Stimulated activated memory B cell treated with anti-CD40 and anti-IgM and Interleukin-4, amounts not matched to agents 10 μg/mL and 1 μg/mL and 100 μg/mL, for 72 hours (primary cell): ENCODE results near the gene NUDT1.

Experiments
- ATAC-seq: fragments of 150-1000 bp; cut with Tn5 transposase; 2 replicates; pipeline ENCODE4 v1.10.0; 2021
- H3K27ac Mint-ChIP-seq: one replicate; pipeline ENCODE4 v1.8.0; 2022; ENCODE audit warnings: mild to moderate bottlenecking, mixed read lengths
- H3K27me3 Mint-ChIP-seq: one replicate; pipeline ENCODE4 v1.8.0; 2022; ENCODE audit warnings: mixed read lengths
- H3K36me3 Mint-ChIP-seq: one replicate; pipeline ENCODE4 v1.8.0; 2022; ENCODE audit warnings: mixed read lengths
- H3K4me1 Mint-ChIP-seq: one replicate; pipeline ENCODE4 v1.8.0; 2022; ENCODE audit warnings: mixed read lengths
- H3K4me3 Mint-ChIP-seq: one replicate; pipeline ENCODE4 v1.8.0; 2022; ENCODE audit warnings: mild to moderate bottlenecking, moderate library complexity, mixed read lengths
- H3K9me3 Mint-ChIP-seq: one replicate; pipeline ENCODE4 v1.8.0; 2022; ENCODE audit warnings: mixed read lengths

NUDT1 gene

DNA sequence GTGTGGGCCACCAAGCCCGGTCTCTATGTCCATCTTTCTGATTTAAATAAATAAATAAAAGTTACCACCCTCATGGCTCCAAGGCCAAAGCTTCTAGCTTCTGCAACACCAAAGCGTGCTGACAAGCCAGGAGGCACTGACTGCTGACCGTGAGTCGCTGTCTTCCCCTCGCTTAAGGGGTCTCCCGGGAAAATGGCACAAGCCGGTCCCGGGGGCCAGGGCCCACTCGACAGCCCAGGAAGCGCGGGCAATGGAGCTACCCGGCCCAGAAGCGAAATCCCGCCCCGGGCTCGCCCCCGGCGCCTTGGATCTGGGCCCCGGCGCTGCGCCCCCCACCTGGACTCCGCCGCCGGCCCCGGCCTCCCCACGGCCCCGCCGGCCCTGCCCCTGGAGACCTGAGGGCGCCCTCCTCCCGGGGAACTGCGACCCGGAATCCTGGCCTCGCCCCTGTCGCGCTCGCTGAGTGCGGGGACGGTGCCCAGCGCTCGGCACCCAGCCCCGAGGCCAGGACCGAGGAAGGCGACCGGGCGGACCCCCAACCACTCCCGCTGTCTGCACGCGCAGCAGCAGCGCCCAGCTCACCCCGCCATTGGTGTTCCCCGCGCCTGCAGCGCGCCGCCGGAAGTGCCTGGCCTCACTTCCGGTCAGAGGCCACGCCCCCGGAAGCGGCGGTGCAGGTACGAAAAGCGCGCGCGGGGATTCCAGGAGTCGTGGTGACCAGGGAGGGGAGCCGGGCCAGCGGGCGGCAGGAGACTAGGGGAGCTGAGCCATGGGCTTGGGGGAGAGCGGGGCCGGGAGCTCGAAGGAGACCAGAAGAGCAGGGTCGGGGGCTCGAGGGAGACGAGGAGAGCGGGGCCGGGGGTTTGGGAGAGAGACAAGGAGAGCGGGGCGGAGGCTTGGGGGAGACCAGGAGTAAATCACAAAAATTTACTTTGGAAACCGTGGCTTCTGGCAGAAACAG lies at the start of gene NUDT1, which contains the start of gene MRM2:
Gene NUDT1 (plus strand): TSS at position 647 of the 961 bp plus-strand sequence. CDS start 2,349 bp downstream, outside the sequence.
Gene MRM2 (minus strand): TSS at position 626 of the 961 bp plus-strand sequence. CDS start 36 bp downstream, at position 590.
- Mint-ChIP-seq H3K36me3 (peaks cover 35% of the 10 kb centered on the region), H3K9me3 (peaks cover 2% of the 10 kb centered on the region), H3K4me3 (peak within 1 kb of the TSS; percentile 93), H3K27ac (peak within 1 kb of the TSS; percentile 92), H3K27me3 (no peaks in the 10 kb centered on the region), H3K4me1 (peaks cover 61% of the 10 kb centered on the region)
- ATAC-seq, result peak; percentile 76

DNA sequence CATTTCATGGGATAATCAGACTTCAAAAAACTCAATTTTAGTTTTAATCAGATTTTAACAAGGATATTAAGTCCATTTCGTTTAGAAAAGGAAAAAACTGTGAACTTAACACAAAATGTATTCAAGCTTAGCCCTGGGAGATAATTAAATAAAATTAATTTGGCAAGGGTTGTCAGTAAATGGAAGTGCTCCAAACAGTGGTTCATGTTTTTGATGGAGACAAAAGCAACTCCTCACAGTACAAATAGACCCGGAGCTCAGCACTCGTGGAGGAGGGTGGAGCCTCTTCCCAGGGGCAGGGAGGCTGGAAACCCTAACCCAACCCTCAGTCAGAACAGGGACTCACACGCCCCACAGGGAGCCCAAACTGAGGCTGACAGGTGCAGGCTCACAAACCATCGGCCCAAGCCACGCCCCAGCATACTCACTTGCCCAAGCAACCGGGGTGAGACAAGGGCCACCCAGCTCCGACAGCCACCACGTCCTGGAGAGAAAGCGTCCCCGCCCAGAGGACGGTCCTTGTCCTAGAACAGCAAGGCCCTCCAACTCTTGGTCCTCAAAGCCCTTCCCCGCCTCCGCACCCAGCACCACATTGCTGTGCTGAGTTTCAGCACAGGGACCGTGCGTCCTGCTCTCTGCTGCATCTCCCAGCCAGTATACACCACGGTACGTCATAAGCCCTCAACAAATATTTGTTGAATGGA lies 49.0 kb upstream of the NUDT1 start:
- no peaks in the 10 kb centered on the region for H3K27me3 Mint-ChIP-seq
- H3K27ac Mint-ChIP-seq, result no peak overlapping the region
- peaks cover 7% of the 10 kb centered on the region for H3K4me1 Mint-ChIP-seq
- H3K4me3 Mint-ChIP-seq, result no peak overlapping the region
- H3K36me3 Mint-ChIP-seq, result peaks cover 67% of the 10 kb centered on the region
- ATAC-seq, result no peak
- peaks cover 7% of the 10 kb centered on the region for H3K9me3 Mint-ChIP-seq

DNA sequence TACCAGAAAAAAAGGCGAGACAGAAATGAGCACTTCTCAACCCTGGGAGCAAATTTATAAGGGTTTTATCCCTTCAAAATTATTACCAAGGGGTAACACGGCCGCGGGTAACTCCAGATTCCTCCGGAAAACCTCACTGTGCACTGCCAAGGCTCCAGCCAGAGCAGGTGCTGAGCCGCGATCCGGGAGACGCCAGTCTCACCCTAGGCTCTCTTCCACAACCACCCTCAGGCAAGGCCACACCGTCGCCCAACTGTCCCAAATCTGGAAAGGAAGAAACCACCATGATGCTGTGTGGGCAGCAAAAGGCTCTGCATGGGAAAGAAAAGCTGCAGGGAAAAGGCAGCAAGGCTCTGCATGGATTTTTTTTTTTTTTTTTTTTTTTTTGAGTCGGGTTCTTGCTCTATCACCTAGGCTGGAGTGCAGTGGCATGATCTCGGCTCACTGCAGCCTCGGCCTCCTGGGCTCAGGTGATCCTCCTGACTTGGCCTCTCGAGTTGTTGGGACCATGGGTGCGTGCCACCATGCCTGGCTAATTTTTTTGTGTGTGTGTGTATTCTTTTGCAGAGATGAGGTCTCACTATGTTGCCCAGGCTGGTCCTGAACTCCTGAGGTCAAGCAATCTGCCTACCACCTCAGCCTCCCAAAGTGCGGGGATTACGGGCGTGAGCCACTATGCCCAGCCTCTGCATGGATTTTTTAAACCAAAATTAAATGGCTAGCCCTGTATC lies 48.3 kb upstream of the NUDT1 start:
- Mint-ChIP-seq H3K36me3 (peaks cover 59% of the 10 kb centered on the region), H3K27me3 (no peaks in the 10 kb centered on the region), H3K4me1 (peaks cover 7% of the 10 kb centered on the region), H3K27ac (no peak overlapping the region), H3K9me3 (peaks cover 7% of the 10 kb centered on the region), H3K4me3 (no peak overlapping the region)
- no peak for ATAC-seq

DNA sequence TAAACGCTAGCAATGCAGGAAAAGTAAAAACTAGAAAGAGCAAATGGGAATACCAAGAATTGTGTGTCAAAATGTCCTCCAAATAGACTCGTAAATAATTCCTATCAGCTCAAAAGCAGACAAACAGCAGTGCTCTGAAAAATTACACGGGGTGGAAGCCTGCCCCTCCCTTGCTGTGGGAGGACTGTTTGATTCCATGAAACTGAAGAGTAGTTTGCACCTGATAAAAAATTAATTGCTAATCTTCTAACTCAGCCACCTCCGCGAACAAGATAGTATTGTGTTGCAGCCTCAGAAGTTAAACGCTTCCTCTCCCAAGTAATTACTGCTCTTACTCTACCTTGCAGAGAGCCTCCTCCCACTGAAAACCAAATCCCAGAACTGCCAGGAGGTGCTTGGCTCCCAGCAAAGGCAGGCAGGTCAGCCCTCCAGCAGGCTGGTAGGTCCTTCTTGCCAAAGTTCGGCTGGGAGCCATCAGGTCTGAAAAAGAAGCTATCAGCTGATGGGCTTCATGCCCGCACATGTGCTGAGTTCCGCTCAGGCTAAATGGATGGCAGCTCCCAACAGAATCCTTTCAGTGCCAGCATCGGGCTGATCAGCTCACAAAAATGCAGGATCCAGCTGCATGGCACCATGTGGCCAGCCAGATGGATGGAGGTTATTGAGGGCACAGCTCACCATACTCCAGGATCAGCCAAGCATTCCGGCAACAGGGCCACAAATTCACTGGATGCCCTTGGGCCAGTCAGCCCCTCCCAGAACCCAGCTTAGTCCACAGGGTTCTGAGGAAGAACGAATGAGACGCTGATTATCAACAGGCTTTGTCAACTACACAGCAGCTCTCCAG lies 46.4 kb upstream of the NUDT1 start:
- H3K4me1 Mint-ChIP-seq, result peaks cover 7% of the 10 kb centered on the region
- H3K4me3 Mint-ChIP-seq, result no peak overlapping the region
- no peak overlapping the region for H3K27ac Mint-ChIP-seq
- no peaks in the 10 kb centered on the region for H3K9me3 Mint-ChIP-seq
- ATAC-seq, result no peak
- H3K36me3 Mint-ChIP-seq, result peaks cover 58% of the 10 kb centered on the region
- H3K27me3 Mint-ChIP-seq, result no peaks in the 10 kb centered on the region

DNA sequence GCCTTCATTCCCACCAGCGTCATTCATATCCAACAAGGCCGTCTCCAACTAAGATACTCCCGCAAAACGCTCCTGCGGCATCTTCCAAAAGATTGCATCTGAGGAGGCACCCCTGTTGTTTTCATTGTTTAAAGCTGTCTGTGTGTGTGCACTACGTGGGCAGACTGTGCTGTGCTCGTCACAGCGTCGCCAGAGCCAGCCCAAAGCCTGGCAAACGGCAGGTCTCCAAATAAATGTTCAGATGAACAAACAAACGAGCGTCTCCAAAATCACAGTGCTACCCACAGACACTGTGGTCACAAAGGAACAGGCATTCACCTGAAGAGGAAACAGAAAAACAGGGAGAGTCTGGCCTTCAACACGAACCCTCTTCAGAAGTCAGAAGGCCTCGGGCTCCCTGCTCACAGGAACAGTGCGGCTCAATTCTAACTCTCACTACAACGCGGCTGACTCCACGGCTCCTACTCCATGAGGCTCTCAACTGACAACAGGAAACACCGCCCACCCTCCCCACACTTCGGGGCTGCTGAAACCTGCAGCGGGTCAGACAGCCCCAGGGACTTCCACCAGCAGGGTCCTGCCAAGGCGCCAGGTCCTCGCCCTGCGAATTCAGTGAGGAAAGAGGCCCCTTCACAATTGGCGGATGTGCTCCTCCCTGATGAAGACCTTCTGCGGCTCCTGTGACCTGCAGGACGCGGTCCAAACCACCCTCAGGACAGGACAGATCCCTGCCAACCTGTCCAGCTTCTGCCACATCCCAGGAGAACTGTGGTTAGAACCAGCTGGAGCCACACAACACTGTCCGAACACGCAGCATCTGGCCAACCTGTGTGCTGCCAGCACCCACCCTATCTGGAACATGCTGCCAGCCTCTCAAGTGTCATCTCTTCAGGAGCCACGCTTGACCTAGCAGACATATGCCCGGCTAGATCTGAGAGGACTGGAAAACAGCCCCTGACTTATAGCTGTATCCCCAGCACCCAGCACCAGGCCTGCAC lies 45.3 kb upstream of the NUDT1 start:
- H3K27me3 Mint-ChIP-seq, result no peaks in the 10 kb centered on the region
- H3K9me3 Mint-ChIP-seq, result no peaks in the 10 kb centered on the region
- peaks cover 7% of the 10 kb centered on the region for H3K4me1 Mint-ChIP-seq
- no peak overlapping the region for H3K4me3 Mint-ChIP-seq
- H3K36me3 Mint-ChIP-seq, result peaks cover 60% of the 10 kb centered on the region
- H3K27ac Mint-ChIP-seq, result no peak overlapping the region
- no peak for ATAC-seq

DNA sequence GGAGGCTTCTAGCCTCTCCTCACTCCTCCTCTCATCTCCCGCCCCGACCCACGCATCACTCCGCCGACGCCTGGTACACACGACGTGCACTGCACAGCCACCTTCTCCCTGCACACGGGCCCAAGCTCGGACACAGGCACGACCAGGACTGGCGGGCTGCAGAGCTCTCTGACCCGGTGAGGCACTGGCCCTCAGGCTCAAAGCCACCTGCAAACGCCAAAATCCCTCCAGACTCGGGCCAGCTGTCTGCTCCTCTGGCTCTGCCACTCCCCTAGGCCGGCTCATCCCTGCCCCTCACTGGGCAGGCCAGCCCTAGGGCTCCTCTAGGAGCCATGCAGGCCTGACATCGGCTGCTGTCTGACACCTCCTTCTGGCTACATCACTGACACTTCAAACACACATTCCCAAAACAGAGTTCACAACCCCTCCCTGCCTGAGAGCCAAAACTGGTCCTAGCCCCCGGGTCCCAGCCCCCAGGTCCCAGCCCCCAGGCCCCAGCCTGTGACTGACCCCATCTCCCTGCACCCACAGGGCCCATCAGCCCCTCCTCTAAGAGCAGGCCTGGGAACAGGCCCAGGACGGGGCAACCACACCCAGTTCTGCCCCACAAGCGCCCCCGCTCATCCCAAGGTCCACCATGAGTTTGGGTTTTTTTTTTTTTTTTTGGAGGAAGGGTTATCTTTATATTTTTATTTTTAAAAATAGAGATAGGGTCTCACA lies 44.4 kb upstream of the NUDT1 start:
- Mint-ChIP-seq H3K27ac (no peak overlapping the region), H3K9me3 (no peaks in the 10 kb centered on the region), H3K4me3 (no peak overlapping the region), H3K36me3 (peaks cover 58% of the 10 kb centered on the region), H3K27me3 (no peaks in the 10 kb centered on the region), H3K4me1 (peaks cover 7% of the 10 kb centered on the region)
- no peak for ATAC-seq

DNA sequence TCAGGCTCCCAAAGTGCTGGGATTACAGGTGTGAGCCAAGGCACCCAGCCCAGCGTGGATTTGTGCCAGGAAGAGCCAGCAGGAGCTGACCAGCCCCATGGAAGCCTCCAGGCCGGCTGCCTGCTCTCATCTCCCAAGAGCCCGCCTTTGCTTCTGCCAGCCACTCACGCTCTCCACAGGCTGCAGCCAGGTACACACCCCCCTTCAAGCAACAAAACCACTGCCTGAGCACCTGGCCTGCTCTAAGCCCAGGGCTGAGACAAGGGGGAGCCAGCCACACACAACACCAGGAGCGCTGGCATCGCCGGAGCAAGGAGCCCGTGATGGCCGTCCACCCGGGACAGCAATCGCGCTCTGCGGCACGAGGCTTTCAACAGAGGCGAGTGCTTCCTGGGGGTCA lies 43.8 kb upstream of the NUDT1 start:
- no peaks in the 10 kb centered on the region for H3K27me3 Mint-ChIP-seq
- peaks cover 60% of the 10 kb centered on the region for H3K36me3 Mint-ChIP-seq

DNA sequence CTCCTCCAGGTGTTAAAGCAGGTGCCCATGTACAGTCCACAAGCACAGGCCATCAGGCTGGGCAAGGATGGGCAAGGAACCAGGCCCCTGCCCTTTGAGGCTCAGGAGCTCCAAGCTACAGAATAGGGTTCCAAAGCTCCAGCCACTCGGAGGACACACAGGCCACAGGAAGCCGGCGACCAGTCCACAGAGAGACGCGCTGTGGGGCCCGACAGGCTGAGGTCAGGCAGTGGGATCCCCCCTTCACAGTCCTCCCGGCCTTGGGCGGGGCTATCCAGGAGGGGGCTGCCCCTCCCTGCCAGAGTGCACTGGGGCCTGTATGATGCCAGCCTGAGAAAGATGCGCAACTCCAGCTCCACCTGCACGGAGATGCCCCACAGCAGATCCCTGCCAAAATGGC lies 43.3 kb upstream of the NUDT1 start:
- no peak overlapping the region for H3K4me3 Mint-ChIP-seq
- peaks cover 14% of the 10 kb centered on the region for H3K4me1 Mint-ChIP-seq
- no peaks in the 10 kb centered on the region for H3K9me3 Mint-ChIP-seq
- no peaks in the 10 kb centered on the region for H3K27me3 Mint-ChIP-seq
- H3K36me3 Mint-ChIP-seq, result peaks cover 64% of the 10 kb centered on the region
- no peak for ATAC-seq
- no peak overlapping the region for H3K27ac Mint-ChIP-seq

More for the DNA sequence above, 43.8 kb upstream of the NUDT1 start:
- Mint-ChIP-seq H3K27ac (no peak overlapping the region), H3K4me3 (no peak overlapping the region), H3K9me3 (no peaks in the 10 kb centered on the region), H3K4me1 (peaks cover 8% of the 10 kb centered on the region)
- no peak for ATAC-seq

DNA sequence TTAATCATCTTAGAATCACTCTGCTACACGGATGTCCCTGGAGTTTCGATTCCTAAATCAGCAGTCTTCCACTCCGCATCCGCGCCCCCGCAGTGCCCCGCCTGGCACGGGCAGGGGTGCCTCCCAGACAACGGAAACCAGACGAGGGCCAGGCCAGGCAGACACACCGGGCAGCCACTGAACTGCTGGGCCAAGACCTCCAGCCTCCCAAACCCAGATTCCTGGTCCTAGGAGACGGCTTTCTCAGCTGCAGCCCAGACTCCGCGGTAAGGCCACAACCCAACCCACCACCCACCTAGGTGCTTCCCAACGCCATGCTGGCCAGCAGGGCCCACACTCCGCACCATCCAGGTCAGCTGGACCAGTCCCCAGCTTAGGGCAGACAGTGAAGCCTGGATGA lies 42.5 kb upstream of the NUDT1 start:
- Mint-ChIP-seq H3K27ac (no peak overlapping the region), H3K36me3 (peaks cover 70% of the 10 kb centered on the region), H3K4me1 (peaks cover 22% of the 10 kb centered on the region), H3K9me3 (no peaks in the 10 kb centered on the region), H3K4me3 (no peak overlapping the region), H3K27me3 (no peaks in the 10 kb centered on the region)
- ATAC-seq, result no peak

DNA sequence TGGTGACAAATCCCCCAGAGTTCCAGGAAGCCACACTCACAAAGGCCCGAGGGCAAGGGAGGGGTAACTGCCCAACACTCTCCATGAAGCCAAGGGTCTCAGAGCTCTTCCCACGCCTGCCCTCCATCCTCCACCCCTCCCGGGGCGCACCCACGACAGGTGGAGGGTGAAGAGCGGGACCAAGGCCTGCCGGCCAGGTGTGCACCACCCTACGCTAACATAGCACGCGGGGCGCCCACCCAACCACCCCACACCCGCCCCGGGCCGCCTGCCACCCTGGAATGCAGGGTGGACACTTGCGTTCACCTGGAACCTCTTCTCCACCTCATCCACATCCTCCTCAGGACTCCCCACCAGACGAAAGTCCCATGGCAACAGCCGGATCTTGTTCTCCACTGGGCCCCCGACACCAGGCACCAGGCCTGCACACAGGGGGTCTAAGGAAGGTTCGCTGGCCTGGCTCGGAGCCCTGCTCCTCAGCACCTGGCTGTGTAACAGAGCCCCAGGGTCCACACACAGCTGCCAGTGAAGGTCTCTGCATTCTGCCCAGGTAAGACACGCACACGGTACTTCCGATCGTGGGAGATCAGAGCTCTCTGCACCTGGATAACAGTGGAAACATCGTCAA lies 42.0 kb upstream of the NUDT1 start:
- Mint-ChIP-seq H3K4me1 (peaks cover 25% of the 10 kb centered on the region), H3K27me3 (no peaks in the 10 kb centered on the region), H3K9me3 (no peaks in the 10 kb centered on the region), H3K4me3 (no peak overlapping the region), H3K27ac (no peak overlapping the region), H3K36me3 (peaks cover 75% of the 10 kb centered on the region)
- no peak for ATAC-seq

DNA sequence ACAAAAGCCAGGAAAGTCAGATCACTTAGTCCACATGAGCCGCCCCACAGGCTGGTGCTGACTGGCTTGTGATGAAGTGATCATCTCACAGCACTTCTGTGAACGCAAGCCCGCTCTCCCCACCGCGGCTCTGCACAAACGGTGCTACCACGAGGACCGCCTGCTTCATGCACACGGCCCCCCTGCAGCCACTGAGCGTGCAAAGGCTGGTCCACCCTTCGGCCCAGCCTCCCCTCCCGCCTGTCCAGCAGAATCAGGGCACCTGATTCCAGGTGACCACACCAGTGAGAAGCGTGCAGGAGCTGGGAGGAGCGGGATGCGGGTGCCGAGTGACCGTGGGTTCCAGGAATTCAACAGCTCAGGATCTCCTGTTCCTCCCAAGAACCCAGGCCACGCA lies 41.4 kb upstream of the NUDT1 start:
- peaks cover 75% of the 10 kb centered on the region for H3K36me3 Mint-ChIP-seq
- no peak overlapping the region for H3K4me3 Mint-ChIP-seq
- ATAC-seq, result no peak
- H3K4me1 Mint-ChIP-seq, result peaks cover 25% of the 10 kb centered on the region
- no peaks in the 10 kb centered on the region for H3K9me3 Mint-ChIP-seq
- H3K27ac Mint-ChIP-seq, result no peak overlapping the region
- H3K27me3 Mint-ChIP-seq, result no peaks in the 10 kb centered on the region

DNA sequence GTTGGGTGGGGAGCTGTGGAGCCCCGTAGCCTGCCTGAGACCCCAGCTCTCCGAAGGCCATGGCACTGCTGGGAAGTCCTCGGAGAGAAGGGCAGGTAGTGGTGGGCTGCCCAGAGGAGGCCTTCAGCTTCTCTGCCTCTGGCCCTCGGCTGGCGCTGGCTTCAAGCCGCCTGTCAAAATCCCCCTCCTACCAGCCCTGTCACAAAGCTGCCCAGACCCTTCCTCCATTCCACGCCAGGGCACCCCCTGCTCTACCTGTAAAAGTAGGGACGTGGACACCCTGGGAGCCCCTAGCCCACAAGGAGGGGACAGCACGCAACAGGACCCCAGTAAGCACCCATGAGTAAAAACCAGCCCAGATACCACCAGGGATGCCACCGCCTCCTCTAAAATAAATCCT lies 40.9 kb upstream of the NUDT1 start:
- Mint-ChIP-seq H3K27ac (no peak overlapping the region), H3K4me3 (no peak overlapping the region), H3K4me1 (peaks cover 25% of the 10 kb centered on the region), H3K9me3 (no peaks in the 10 kb centered on the region), H3K36me3 (peaks cover 73% of the 10 kb centered on the region), H3K27me3 (no peaks in the 10 kb centered on the region)
- no peak for ATAC-seq
